K562 (cell line): Measurements from ENCODE around the gene CCDC61. TPM values are rescaled to one million over a fixed set of nuclear protein-coding genes. Genes with fewer than 3 reads are reported as not detected.

ENCODE experiments used
- BACH1 ChIP-seq: fragments of 200-800 bp; sonication (Bioruptor generic); IDR thresholded peaks from 2 replicates; pipeline ENCODE4 v1.6.1; 2016; ENCODE audit warnings: missing genetic modification characterization, missing compliant biosample characterization
- BRCA1 ChIP-seq, 2 experiments: fragments of 450-650 bp in 1 of 2; sonication (generic) in 1 of 2; formaldehyde crosslinking in 1 of 2; IDR thresholded peaks; 2 replicates each; pipeline versions ENCODE4 v1.5.0 to v1.6.1; 2017 to 2020; ENCODE audit warnings: mild to moderate bottlenecking in 1 of 2, missing genetic modification reagents in 1 of 2
- CAMTA2 ChIP-seq: fragments of 250-450 bp; sonication (Bioruptor Pico); conservative IDR thresholded peaks from 2 replicates; pipeline ENCODE4 v1.5.1; 2022
- CEBPG ChIP-seq, 3 experiments: fragments of 200-800 bp in 1 of 3; sonication (Bioruptor generic) in 1 of 3; sonication (generic) in 1 of 3; formaldehyde crosslinking in 1 of 3; IDR thresholded peaks in 2 of 3; conservative IDR thresholded peaks in 1 of 3; 2 replicates each; pipeline versions ENCODE4 v1.6.1 to v1.8.0; 2016 to 2022; ENCODE audit warnings: missing compliant biosample characterization in 2 of 3, missing genetic modification characterization in 2 of 3, mild to moderate bottlenecking in 1 of 3, missing genetic modification reagents in 1 of 3
- CHD1 ChIP-seq: fragments of 200-600 bp; sonication (generic); IDR thresholded peaks from one replicate; pipeline ENCODE4 v1.6.1; 2012; ENCODE audit warnings: mild to moderate bottlenecking, moderate library complexity, low read length, inconsistent platforms
- CREBBP ChIP-seq: IDR thresholded peaks from one replicate; pipeline ENCODE4 v1.6.1; 2012; ENCODE audit warnings: low read depth, mild to moderate bottlenecking, control low read depth, inconsistent platforms, low read length
- CTBP1 ChIP-seq: fragments of 450-650 bp; IDR thresholded peaks from 2 replicates; pipeline ENCODE4 v1.6.1; 2016; ENCODE audit warnings: borderline replicate concordance
- DPF2 ChIP-seq: fragments of 450-650 bp; IDR thresholded peaks from 2 replicates; pipeline ENCODE4 v1.6.1; 2016
- FIP1L1 ChIP-seq: fragments of 200-400 bp; formaldehyde crosslinking; IDR thresholded peaks from 2 replicates; pipeline ENCODE4 v1.6.1; 2018; ENCODE audit warnings: mild to moderate bottlenecking, low read depth, low read length; ENCODE audit not compliant: poor library complexity, severe bottlenecking
- MEIS2 ChIP-seq: fragments of 450-650 bp; IDR thresholded peaks from 2 replicates; pipeline ENCODE4 v1.6.1; 2014; ENCODE audit warnings: mild to moderate bottlenecking; ENCODE audit not compliant: partially characterized antibody
- MIER1 ChIP-seq: fragments of 450-650 bp; IDR thresholded peaks from 2 replicates; pipeline ENCODE4 v1.6.1; 2016; ENCODE audit warnings: antibody characterized with exemption, mild to moderate bottlenecking, low read depth
- MTA1 ChIP-seq: fragments of 450-650 bp; IDR thresholded peaks from 2 replicates; pipeline ENCODE4 v1.6.1; 2017; ENCODE audit warnings: borderline replicate concordance
- MXI1 ChIP-seq: IDR thresholded peaks from 2 replicates; pipeline ENCODE4 v1.6.1; 2011; ENCODE audit warnings: low read depth, mild to moderate bottlenecking, improper control_type of control experiment, low read length
- NFE2L1 ChIP-seq: fragments of 450-650 bp; IDR thresholded peaks from 2 replicates; pipeline ENCODE4 v1.6.1; 2016; ENCODE audit warnings: missing genetic modification characterization, low read depth, mild to moderate bottlenecking, missing compliant biosample characterization, moderate library complexity, borderline replicate concordance
- NR3C1 ChIP-seq: sonication (generic); formaldehyde crosslinking; IDR thresholded peaks from 2 replicates; pipeline ENCODE4 v1.8.1; 2022; ENCODE audit warnings: missing genetic modification reagents
- SIX5 ChIP-seq, 2 experiments: IDR thresholded peaks; 2 replicates each; pipeline ENCODE4 v1.6.1; 2011; ENCODE audit warnings: low read length in 2 of 2, borderline replicate concordance in 1 of 2, low read depth in 1 of 2, mild to moderate bottlenecking in 1 of 2, moderate library complexity in 1 of 2; ENCODE audit not compliant: insufficient read depth in 1 of 2
- SMAD1 ChIP-seq: fragments of 150-350 bp; IDR thresholded peaks from 2 replicates; pipeline ENCODE4 v1.6.1; 2014; ENCODE audit warnings: low read length, low read depth; ENCODE audit not compliant: partially characterized antibody
- ZC3H4 ChIP-seq: sonication (generic); formaldehyde crosslinking; IDR thresholded peaks from 2 replicates; pipeline ENCODE4 v1.9.0; 2021; ENCODE audit warnings: missing genetic modification reagents, borderline replicate concordance
- ZNF197 ChIP-seq: fragments of 200-800 bp; sonication (Bioruptor generic); IDR thresholded peaks from 2 replicates; pipeline ENCODE4 v1.6.1; 2016; ENCODE audit warnings: low read depth, missing genetic modification characterization, missing compliant biosample characterization
- ZNF707 ChIP-seq: fragments of 250-450 bp; sonication (Bioruptor Pico); conservative IDR thresholded peaks from 2 replicates; pipeline ENCODE4 v1.8.0; 2022; ENCODE audit warnings: inconsistent platforms, mild to moderate bottlenecking, moderate library complexity
- polyA plus RNA-seq, 8 experiments: library from polyadenylated mRNA; depleted of rRNA in 4 of 8; stranded (reverse) in 5 of 8; unstranded in 3 of 8; fragments of >200 nt; fragmentation: Nextera tagmentation in 2 of 8; fragmentation: Illumina TruSeq in 1 of 8; extraction: Ambion mirVana in 2 of 8; extraction: Trizol in 1 of 8; gene quantifications; 2 replicates each; pipeline versions ENCODE4 v1.2.1 to v1.2.3, GENCODE V29; 2011 to 2014; ENCODE audit warnings: inconsistent platforms in 1 of 8, missing spikeins in 1 of 8
- total RNA-seq, 7 experiments: library from RNA; depleted of rRNA in 6 of 7; stranded (reverse); fragments of >200 nt in 6 of 7; fragmentation: Illumina TruSeq in 2 of 7; extraction: Trizol in 2 of 7; gene quantifications; 2 replicates each; pipeline versions ENCODE4 v1.2.1 to v1.2.3, GENCODE V29; 2011 to 2021; ENCODE audit warnings: low replicate concordance in 1 of 7
- TF ChIP-seq, protein P1 (sequence below): fragments of 200-800 bp; sonication (Bioruptor generic); IDR thresholded peaks from 2 replicates; pipeline ENCODE4 v1.6.1; 2016; ENCODE audit warnings: missing genetic modification characterization, missing compliant biosample characterization
- TF ChIP-seq, protein P2 (sequence below): fragments of 450-650 bp; IDR thresholded peaks from 2 replicates; pipeline ENCODE4 v1.6.1; 2016
- TF ChIP-seq, protein P3 (sequence below): sonication (generic); formaldehyde crosslinking; IDR thresholded peaks from 2 replicates; pipeline ENCODE4 v1.8.0; 2022; ENCODE audit warnings: mild to moderate bottlenecking, missing genetic modification reagents

The CCDC61 gene
- total and polyA plus RNA-seq, 9 of the 15 experiments (the other 6 are each of a cell fraction or from before 2014, with no cell fraction given): 0.07 to 27.0 (median 10.3) TPM

DNA sequence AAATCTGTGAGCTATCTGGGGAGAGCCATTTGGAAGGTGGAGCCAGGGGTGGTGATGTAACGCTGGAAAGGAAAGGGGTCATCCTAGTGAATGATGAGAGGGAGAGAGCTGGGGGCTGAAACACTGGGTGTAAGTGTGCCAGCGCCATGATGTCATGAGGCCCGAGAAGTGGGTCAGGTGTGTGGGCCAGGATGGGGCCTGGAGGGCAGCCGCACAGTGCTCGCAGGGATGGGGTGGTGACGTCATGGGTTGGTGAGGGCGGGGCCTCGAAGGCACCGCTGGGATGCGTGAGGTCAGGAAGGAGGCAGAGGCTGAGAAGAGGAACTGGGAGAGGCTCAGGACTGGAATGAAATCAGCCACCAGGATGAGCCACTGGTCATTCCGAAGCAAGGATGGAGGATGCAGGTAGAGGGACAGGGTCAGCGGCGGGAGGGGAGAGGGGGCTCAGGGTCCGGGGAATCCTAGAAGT lies 4.4 kb downstream of the CCDC61 start (continued):
- TF ChIP-seq, protein P1, sequence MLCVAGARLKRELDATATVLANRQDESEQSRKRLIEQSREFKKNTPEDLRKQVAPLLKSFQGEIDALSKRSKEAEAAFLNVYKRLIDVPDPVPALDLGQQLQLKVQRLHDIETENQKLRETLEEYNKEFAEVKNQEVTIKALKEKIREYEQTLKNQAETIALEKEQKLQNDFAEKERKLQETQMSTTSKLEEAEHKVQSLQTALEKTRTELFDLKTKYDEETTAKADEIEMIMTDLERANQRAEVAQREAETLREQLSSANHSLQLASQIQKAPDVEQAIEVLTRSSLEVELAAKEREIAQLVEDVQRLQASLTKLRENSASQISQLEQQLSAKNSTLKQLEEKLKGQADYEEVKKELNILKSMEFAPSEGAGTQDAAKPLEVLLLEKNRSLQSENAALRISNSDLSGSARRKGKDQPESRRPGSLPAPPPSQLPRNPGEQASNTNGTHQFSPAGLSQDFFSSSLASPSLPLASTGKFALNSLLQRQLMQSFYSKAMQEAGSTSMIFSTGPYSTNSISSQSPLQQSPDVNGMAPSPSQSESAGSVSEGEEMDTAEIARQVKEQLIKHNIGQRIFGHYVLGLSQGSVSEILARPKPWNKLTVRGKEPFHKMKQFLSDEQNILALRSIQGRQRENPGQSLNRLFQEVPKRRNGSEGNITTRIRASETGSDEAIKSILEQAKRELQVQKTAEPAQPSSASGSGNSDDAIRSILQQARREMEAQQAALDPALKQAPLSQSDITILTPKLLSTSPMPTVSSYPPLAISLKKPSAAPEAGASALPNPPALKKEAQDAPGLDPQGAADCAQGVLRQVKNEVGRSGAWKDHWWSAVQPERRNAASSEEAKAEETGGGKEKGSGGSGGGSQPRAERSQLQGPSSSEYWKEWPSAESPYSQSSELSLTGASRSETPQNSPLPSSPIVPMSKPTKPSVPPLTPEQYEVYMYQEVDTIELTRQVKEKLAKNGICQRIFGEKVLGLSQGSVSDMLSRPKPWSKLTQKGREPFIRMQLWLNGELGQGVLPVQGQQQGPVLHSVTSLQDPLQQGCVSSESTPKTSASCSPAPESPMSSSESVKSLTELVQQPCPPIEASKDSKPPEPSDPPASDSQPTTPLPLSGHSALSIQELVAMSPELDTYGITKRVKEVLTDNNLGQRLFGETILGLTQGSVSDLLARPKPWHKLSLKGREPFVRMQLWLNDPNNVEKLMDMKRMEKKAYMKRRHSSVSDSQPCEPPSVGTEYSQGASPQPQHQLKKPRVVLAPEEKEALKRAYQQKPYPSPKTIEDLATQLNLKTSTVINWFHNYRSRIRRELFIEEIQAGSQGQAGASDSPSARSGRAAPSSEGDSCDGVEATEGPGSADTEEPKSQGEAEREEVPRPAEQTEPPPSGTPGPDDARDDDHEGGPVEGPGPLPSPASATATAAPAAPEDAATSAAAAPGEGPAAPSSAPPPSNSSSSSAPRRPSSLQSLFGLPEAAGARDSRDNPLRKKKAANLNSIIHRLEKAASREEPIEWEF (CRISPR knock-in tag): no peak
- TF ChIP-seq SIX5 (IDR thresholded peaks at IDR 0.05; ENCODE audit: borderline replicate concordance in 1 of 2, insufficient read depth in 1 of 2, low read depth in 1 of 2, low read length in 2 of 2) (no peak), DPF2 (0 out of 2 replicates have a peak, but pooled peaks have one; percentile 23), ZNF197 (CRISPR knock-in tag) (no peak), SMAD1 (no peak), BRCA1 (IDR thresholded peaks at IDR 0.05) (no peak), BRCA1 (CRISPR knock-in tag; IDR thresholded peaks at IDR 0.05) (no peak), ZC3H4 (CRISPR knock-in tag) (no peak), CTBP1 (peak; percentile 90), MTA1 (no peak), CAMTA2 (CRISPR knock-in tag) (no peak), BACH1 (tag) (no peak), MXI1 (no peak), CEBPG (CRISPR knock-in tag; IDR thresholded peaks at IDR 0.05) (peak; percentile 63), CEBPG (tag; conservative IDR thresholded peaks at IDR 0.05 in 1 of 2, IDR thresholded peaks at IDR 0.05 in 1 of 2) (no peak), FIP1L1 (no peak), NFE2L1 (tag) (no peak), MEIS2 (no peak), MIER1 (no peak), CHD1 (no peak), CREBBP (no peak), ZNF707 (CRISPR knock-in tag) (no peak), NR3C1 (CRISPR knock-in tag) (no peak)
- TF ChIP-seq, protein P2, sequence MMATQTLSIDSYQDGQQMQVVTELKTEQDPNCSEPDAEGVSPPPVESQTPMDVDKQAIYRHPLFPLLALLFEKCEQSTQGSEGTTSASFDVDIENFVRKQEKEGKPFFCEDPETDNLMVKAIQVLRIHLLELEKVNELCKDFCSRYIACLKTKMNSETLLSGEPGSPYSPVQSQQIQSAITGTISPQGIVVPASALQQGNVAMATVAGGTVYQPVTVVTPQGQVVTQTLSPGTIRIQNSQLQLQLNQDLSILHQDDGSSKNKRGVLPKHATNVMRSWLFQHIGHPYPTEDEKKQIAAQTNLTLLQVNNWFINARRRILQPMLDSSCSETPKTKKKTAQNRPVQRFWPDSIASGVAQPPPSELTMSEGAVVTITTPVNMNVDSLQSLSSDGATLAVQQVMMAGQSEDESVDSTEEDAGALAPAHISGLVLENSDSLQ: no peak
- TF ChIP-seq, protein P3, sequence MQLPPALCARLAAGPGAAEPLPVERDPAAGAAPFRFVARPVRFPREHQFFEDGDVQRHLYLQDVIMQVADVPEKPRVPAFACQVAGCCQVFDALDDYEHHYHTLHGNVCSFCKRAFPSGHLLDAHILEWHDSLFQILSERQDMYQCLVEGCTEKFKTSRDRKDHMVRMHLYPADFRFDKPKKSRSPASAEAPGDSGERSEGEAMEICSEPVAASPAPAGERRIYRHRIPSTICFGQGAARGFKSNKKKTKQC: no peak
